ENCODE data around the gene EXOSC9. TPM values are rescaled to one million over a fixed set of nuclear protein-coding genes. Genes with fewer than 3 reads are reported as not detected.

Gene EXOSC9
- total and polyA plus RNA-seq, 2 experiments from 2014 or later, result 71.9 to 105 TPM

Other genes starting within 250 kb of the EXOSC9 start
- gene ANXA5, start 104.3 kb upstream of the EXOSC9 start, total RNA-seq (2014; rRNA removed; shearing (Covaris generic)), result 120 and 129 TPM in 2 replicates
- gene ANXA5, start 104.3 kb upstream of the EXOSC9 start, polyA plus RNA-seq (2016; fragmentation: Nextera tagmentation; extraction: Ambion mirVana), result 163 and 181 TPM in 2 replicates
- 0.56 TPM in 1 of 2 replicates, not detected in the other for gene SMIM43, start 36.2 kb upstream of the EXOSC9 start, total RNA-seq (2014; rRNA removed; shearing (Covaris generic))
- gene SMIM43, start 36.2 kb upstream of the EXOSC9 start, polyA plus RNA-seq (2016; fragmentation: Nextera tagmentation; extraction: Ambion mirVana), result 0.21 and 0.26 TPM in 2 replicates
- gene CCNA2, start 22.6 kb downstream of the EXOSC9 start, total RNA-seq (2014; rRNA removed; shearing (Covaris generic)), result 160 and 167 TPM in 2 replicates
- gene CCNA2, start 22.6 kb downstream of the EXOSC9 start, polyA plus RNA-seq (2016; fragmentation: Nextera tagmentation; extraction: Ambion mirVana), result 57.9 and 60.5 TPM in 2 replicates
- 14.8 and 15.9 TPM in 2 replicates for gene BBS7, start 69.2 kb downstream of the EXOSC9 start, total RNA-seq (2014; rRNA removed; shearing (Covaris generic))
- 28.6 and 30.8 TPM in 2 replicates for gene BBS7, start 69.2 kb downstream of the EXOSC9 start, polyA plus RNA-seq (2016; fragmentation: Nextera tagmentation; extraction: Ambion mirVana)
- 0.74 and 1.0 TPM in 2 replicates for gene TRPC3, start 150.7 kb downstream of the EXOSC9 start, total RNA-seq (2014; rRNA removed; shearing (Covaris generic))
- gene TRPC3, start 150.7 kb downstream of the EXOSC9 start, polyA plus RNA-seq (2016; fragmentation: Nextera tagmentation; extraction: Ambion mirVana), result 0.24 and 0.44 TPM in 2 replicates

Data from GM23338 (cell line).